Omental fat pad (tissue), 4 donors: ENCODE results near the gene SCLY. TPM values are rescaled to one million over a fixed set of nuclear protein-coding genes. Genes with fewer than 3 reads are reported as not detected.

Experiments
- ATAC-seq: fragments of 150-250 bp; one replicate; pipeline ENCODE4 v1.9.1; 2016; ENCODE audit warnings: mild to moderate bottlenecking, moderate library complexity; ENCODE audit not compliant: low FRiP score
- DNase-seq: peaks from one replicate; pipeline ENCODE4 v3.0.0-alpha.2; 2019; ENCODE audit warnings: low spot score
- CTCF ChIP-seq, 3 donors: fragments of 450-650 bp; IDR thresholded peaks; one replicate each; pipeline ENCODE4 v1.5.1; 2016 to 2017; ENCODE audit warnings: antibody characterized with exemption in 3 of 3, mild to moderate bottlenecking in 3 of 3, moderate library complexity in 2 of 3
- total RNA-seq, 4 donors: library from RNA; depleted of rRNA; stranded (reverse); fragments of >200 nt; gene quantifications; one replicate each; pipeline ENCODE4 v1.1.0, GENCODE V29; 2016

The SCLY gene
- total RNA-seq, 4 donors from 2014 or later: 7.3 to 15.8 (median 12.5) TPM

DNA sequence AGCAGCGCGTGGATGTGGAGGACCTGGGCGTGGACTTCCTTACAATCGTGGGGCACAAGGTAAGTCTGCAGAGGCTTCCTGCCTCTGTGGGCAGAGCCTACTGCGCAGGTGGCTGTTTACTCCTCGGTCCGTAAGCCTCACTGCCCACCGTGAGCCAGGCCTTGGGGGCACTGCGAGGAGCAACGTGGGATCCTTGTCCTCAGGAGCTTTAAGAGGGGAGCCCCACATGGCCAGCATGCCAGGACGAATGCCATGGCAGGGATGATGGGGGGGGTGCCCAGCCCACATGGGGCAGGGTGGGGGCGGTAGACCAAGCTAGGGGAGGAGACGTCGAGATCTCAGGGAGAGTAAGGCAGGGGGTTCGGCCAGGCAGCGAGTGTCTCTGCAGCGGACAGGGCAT is 21.4 kb downstream of the SCLY start:
- no peak for TF ChIP-seq CTCF (IDR thresholded peaks at IDR 0.05)
- no peak for DNase-seq
- ATAC-seq: no peak

DNA sequence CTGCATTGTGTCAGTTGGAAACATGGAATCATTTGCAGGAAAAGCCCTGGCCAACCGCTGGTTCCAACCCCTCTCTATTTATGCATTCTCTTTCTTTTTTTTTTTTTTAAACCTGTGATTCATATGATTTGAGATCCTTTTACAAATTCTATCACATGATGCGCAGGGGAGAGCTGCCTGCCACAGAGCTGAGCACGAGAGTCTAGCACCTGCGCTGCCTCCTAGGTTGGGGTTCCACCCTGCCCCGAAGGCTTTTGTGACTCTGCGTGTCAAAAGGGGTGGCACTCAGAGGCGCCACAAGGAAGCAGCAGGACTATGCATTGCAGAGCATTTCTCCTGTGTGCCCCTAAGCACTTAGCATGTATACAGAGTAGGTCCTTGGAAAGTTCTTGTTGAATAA is 22.0 kb downstream of the SCLY start:
- no peak for DNase-seq
- TF ChIP-seq CTCF (IDR thresholded peaks at IDR 0.05): no peak
- no peak for ATAC-seq

- no peak for ATAC-seq
- no peak for TF ChIP-seq CTCF (IDR thresholded peaks at IDR 0.05)
- DNase-seq: no peak
Observed at GRCh38 chr2:238083919-238084318, 23.1 kb downstream of the SCLY start.

DNA sequence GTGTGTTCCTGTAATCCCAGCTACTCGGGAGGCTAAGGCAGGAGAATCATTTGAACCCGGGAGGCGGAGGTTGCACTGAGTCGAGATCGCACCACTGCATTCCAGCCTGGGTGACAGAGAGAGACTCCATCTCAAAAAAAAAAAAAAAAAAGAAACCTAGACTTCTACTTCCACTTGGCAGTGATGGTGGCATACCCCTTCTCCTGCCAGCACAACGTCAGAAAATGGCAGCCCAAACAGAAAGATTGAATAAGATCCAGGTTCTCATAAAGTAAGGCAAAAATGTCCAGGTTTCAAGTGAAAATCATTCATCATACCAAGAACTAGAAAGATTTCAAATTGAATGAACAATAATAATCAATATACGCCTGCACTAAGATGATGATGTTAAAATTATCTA is 24.0 kb downstream of the SCLY start:
- no peak for ATAC-seq

DNA sequence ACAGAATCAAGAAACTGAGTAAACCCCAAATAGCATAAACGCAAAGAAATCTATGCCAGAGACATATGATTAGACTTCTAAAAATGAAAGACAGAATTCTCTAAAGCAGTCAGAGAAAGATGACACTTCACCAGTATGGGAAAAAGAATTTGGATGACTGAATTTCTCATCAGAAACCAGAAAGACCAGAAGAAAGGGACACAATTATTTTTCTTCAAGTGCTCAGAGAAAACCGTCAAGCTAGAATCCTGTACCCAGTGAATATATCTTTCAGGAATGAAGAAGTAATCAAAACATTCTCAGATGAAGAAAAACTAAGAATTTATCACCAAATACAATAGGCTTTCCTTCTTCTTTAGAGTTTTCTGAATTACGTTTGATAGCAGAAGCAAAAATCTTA is 25.1 kb downstream of the SCLY start:
- ATAC-seq (no peak), DNase-seq (no peak)
- TF ChIP-seq CTCF (IDR thresholded peaks at IDR 0.05): no peak

More for the DNA sequence above, 24.0 kb downstream of the SCLY start:
- DNase-seq: no peak
- TF ChIP-seq CTCF (IDR thresholded peaks at IDR 0.05): no peak

- DNase-seq: no peak
- TF ChIP-seq CTCF (IDR thresholded peaks at IDR 0.05): no peak
- ATAC-seq: no peak
Observed at GRCh38 chr2:238087211-238087610, 26.4 kb downstream of the SCLY start.

DNA sequence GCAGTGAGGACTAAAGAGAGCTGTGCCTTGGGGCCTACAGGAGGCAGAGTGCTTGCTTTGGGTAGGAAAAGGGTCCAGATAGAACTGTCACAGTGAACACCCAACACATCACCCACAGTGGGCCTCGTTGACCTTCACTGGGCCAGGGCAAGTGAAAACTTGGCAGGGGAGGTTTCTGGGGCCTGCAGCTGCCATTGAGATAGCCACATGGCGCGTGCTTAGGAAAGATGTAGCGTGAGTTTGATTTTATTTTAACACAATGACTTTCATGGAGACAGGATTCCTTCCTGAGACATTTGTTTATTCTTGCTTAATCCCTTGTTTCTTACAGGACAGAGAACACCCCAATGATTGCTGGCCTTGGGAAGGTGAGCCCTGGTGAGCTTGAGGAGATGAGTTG is 30.1 kb downstream of the SCLY start:
- no peak for ATAC-seq
- no peak for DNase-seq
- TF ChIP-seq CTCF (IDR thresholded peaks at IDR 0.05): no peak
